OCI-LY3 (cell line): Measurements from ENCODE around the gene PAK5.

Source experiments
- H2AFZ ChIP-seq: fragments of 200-600, 300-600 bp; shearing (Covaris generic); 2 replicates; pipeline ENCODE4 v1.6.0; 2014; ENCODE audit warnings: antibody characterized with exemption, low read depth, low read length
- H3K27ac ChIP-seq: fragments of 200-600, 300-600 bp; sonication (generic); 2 replicates; pipeline ENCODE4 v1.5.1; 2014; ENCODE audit warnings: mild to moderate bottlenecking, low read length, moderate library complexity, mixed read lengths
- H3K27me3 ChIP-seq: fragments of 200-600, 300-600 bp; sonication (generic); 2 replicates; pipeline ENCODE4 v1.6.1; 2014; ENCODE audit warnings: low read depth, low read length, mixed read lengths
- H3K36me3 ChIP-seq: fragments of 200-600, 300-600 bp; sonication (generic); replicated peaks from 2 replicates; pipeline ENCODE3; 2014; ENCODE audit warnings: low read depth, low read length, mixed read lengths
- H3K4me1 ChIP-seq: fragments of 300-600, 200-600 bp; sonication (generic); 2 replicates; pipeline ENCODE4 v1.6.1; 2014; ENCODE audit warnings: low read length, mixed read lengths
- H3K4me2 ChIP-seq: fragments of 200-600, 300-600 bp; sonication (generic); 2 replicates; pipeline ENCODE4 v1.6.1; 2014; ENCODE audit warnings: low read length, mixed read lengths
- H3K4me3 ChIP-seq: fragments of 300-600, 200-600 bp; sonication (generic); 2 replicates; pipeline ENCODE4 v1.5.1; 2014; ENCODE audit warnings: antibody characterized with exemption, mild to moderate bottlenecking, low read length, moderate library complexity
- H3K79me2 ChIP-seq: fragments of 300-600, 200-600 bp; shearing (Covaris generic); 2 replicates; pipeline ENCODE4 v1.6.1; 2014; ENCODE audit warnings: mild to moderate bottlenecking, low read length, mixed read lengths
- H3K9ac ChIP-seq: fragments of 300-600, 200-600 bp; shearing (Covaris generic); 2 replicates; pipeline ENCODE4 v1.6.0; 2014; ENCODE audit warnings: mild to moderate bottlenecking, low read length, moderate library complexity
- H3K9me3 ChIP-seq: fragments of 200-600, 300-600 bp; shearing (Covaris generic); 2 replicates; pipeline ENCODE4 v1.6.1; 2014; ENCODE audit warnings: low read length, mixed read lengths; ENCODE audit not compliant: insufficient read depth
- H4K20me1 ChIP-seq: fragments of 200-600, 300-600 bp; sonication (generic); 2 replicates; pipeline ENCODE4 v1.6.1; 2016; ENCODE audit warnings: low read length, mixed read lengths; ENCODE audit not compliant: insufficient read depth
- CTCF ChIP-seq: fragments of 200-600, 300-600 bp; sonication (generic); IDR thresholded peaks from 2 replicates; pipeline ENCODE4 v1.5.1; 2014; ENCODE audit warnings: antibody characterized with exemption, low read length, low read depth
- EZH2phosphoT487 ChIP-seq: fragments of 200-600 bp; shearing (Covaris generic); IDR thresholded peaks from 2 replicates; pipeline ENCODE4 v1.6.1; 2018; ENCODE audit warnings: antibody characterized with exemption, mixed run types, low read depth

PAK5 gene

GRCh38 chr20:9736373-9736772 lies 102.5 kb downstream of the PAK5 start:
- TF ChIP-seq CTCF, result no peak

GRCh38 chr20:9723501-9724202 lies 115.2 kb downstream of the PAK5 start:
- Histone ChIP-seq H3K36me3 (no peaks in the 10 kb centered on the region), H3K4me1 (no peaks in the 10 kb centered on the region), H3K27ac (no peak overlapping the region), H2AFZ (no peak overlapping the region), H4K20me1 (no peaks in the 10 kb centered on the region), H3K79me2 (no peaks in the 10 kb centered on the region), H3K9me3 (no peaks in the 10 kb centered on the region), H3K9ac (no peak overlapping the region), H3K4me2 (no peak overlapping the region), H3K4me3 (no peak overlapping the region), H3K27me3 (no peaks in the 10 kb centered on the region; the same call in 1 of the 2 replicates)
- no peak for TF ChIP-seq EZH2phosphoT487
- TF ChIP-seq CTCF, result no peak

More at GRCh38 chr20:9736373-9736772, 102.5 kb downstream of the PAK5 start:
- no peak overlapping the region for H2AFZ ChIP-seq
- H4K20me1 ChIP-seq, result no peaks in the 10 kb centered on the region
- no peak overlapping the region for H3K4me2 ChIP-seq
- no peaks in the 10 kb centered on the region for H3K36me3 ChIP-seq
- no peak overlapping the region for H3K9ac ChIP-seq
- no peaks in the 10 kb centered on the region for H3K9me3 ChIP-seq
- H3K4me1 ChIP-seq, result no peaks in the 10 kb centered on the region
- H3K27me3 ChIP-seq, result peaks cover 4% of the 10 kb centered on the region; the same call in 1 of the 2 replicates
- H3K27ac ChIP-seq, result no peak overlapping the region
- H3K4me3 ChIP-seq, result no peak overlapping the region
- no peaks in the 10 kb centered on the region for H3K79me2 ChIP-seq

GRCh38 chr20:9711872-9712271 lies 127.0 kb downstream of the PAK5 start:
- Histone ChIP-seq H4K20me1 (no peaks in the 10 kb centered on the region), H3K4me2 (no peak overlapping the region), H3K9me3 (no peaks in the 10 kb centered on the region), H2AFZ (no peak overlapping the region), H3K9ac (no peak overlapping the region), H3K36me3 (no peaks in the 10 kb centered on the region), H3K4me1 (no peaks in the 10 kb centered on the region), H3K79me2 (no peaks in the 10 kb centered on the region), H3K4me3 (no peak overlapping the region), H3K27ac (no peak overlapping the region), H3K27me3 (0 out of 2 replicates have a peak, but pooled peaks cover 4% of the 10 kb centered on the region)
- TF ChIP-seq EZH2phosphoT487, result no peak
- TF ChIP-seq CTCF, result no peak

- H3K9me3 ChIP-seq, result no peaks in the 10 kb centered on the region
- no peak overlapping the region for H3K27ac ChIP-seq
- no peak for TF ChIP-seq EZH2phosphoT487
- no peak for TF ChIP-seq CTCF
- no peak overlapping the region for H3K4me3 ChIP-seq
- H3K9ac ChIP-seq, result no peak overlapping the region
- H4K20me1 ChIP-seq, result no peaks in the 10 kb centered on the region
- H3K79me2 ChIP-seq, result no peaks in the 10 kb centered on the region
- no peak overlapping the region for H2AFZ ChIP-seq
- 0 out of 2 replicates have a peak, but pooled peaks cover 4% of the 10 kb centered on the region for H3K27me3 ChIP-seq
- no peaks in the 10 kb centered on the region for H3K4me1 ChIP-seq
- no peak overlapping the region for H3K4me2 ChIP-seq
- H3K36me3 ChIP-seq, result no peaks in the 10 kb centered on the region
Measured at GRCh38 chr20:9710685-9711084, 128.2 kb downstream of the PAK5 start.
